ENCODE measurements around the gene ZBTB17.
"Not testable (repeated sequence)": the region's sequence is repeated elsewhere in the genome, so short reads cannot be mapped to it uniquely, and the experiment has no call there.

ZBTB17 gene

DNA sequence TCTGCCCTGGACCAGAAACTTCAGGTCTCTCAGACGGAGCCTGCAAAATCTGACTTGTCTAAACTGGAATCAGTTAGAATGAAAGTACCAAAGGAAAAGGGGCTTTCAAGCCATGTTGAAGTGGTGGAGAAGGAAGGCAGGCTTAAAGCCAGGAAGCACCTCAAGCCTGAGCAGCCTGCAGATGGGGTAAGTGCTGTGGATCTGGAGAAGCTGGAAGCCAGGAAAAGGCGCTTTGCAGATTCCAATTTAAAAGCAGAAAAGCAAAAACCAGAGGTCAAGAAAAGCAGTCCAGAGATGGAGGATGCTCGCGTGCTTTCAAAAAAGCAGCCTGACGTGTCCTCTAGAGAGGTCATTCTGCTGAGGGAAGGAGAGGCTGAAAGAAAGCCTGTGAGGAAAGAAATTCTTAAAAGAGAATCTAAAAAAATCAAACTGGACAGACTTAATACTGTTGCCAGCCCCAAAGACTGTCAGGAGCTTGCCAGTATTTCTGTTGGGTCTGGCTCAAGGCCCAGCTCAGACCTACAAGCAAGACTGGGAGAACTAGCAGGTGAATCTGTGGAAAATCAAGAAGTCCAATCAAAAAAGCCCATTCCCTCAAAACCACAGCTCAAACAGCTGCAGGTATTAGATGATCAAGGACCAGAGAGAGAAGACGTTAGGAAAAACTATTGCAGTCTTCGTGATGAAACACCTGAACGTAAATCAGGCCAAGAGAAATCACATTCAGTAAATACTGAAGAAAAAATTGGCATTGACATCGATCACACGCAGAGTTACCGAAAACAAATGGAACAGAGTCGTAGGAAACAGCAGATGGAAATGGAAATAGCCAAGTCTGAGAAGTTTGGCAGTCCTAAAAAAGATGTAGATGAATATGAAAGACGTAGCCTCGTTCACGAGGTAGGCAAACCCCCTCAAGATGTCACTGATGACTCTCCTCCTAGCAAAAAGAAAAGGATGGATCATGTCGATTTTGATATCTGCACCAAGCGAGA, 46.6 kb downstream of the ZBTB17 start:
- TF ChIP-seq, protein P1, sequence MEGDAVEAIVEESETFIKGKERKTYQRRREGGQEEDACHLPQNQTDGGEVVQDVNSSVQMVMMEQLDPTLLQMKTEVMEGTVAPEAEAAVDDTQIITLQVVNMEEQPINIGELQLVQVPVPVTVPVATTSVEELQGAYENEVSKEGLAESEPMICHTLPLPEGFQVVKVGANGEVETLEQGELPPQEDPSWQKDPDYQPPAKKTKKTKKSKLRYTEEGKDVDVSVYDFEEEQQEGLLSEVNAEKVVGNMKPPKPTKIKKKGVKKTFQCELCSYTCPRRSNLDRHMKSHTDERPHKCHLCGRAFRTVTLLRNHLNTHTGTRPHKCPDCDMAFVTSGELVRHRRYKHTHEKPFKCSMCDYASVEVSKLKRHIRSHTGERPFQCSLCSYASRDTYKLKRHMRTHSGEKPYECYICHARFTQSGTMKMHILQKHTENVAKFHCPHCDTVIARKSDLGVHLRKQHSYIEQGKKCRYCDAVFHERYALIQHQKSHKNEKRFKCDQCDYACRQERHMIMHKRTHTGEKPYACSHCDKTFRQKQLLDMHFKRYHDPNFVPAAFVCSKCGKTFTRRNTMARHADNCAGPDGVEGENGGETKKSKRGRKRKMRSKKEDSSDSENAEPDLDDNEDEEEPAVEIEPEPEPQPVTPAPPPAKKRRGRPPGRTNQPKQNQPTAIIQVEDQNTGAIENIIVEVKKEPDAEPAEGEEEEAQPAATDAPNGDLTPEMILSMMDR (conservative IDR thresholded peaks at IDR 0.05; ENCODE audit: low read depth, low read length) = no peak
- H3K4me3 ChIP-seq (ENCODE audit: low read length) = no peak overlapping the region
- DNase-seq (ENCODE audit: low read depth) = no peak

DNA sequence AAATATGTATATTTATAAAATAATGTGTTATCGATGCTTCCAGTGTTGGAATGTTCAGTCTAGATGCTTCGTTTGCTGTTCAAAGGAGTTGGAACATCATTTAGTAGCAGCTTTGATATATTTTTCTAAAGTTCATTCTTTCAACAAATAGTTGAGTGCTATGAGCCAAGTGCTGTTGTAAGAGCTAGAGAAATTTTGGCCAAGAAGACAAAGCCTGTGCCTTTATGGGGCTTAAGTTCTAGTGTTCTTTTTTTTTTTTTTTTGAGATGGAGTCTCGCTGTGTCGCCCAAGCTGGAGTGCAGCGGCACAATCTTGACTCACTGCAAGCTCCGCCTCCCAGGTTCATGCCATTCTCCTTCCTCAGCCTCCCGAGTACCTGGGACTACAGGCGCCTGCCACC, 49.5 kb downstream of the ZBTB17 start:
- not testable (repeated sequence) for DNase-seq (ENCODE audit: low read depth); H3K4me3 ChIP-seq (ENCODE audit: low read length)

DNA sequence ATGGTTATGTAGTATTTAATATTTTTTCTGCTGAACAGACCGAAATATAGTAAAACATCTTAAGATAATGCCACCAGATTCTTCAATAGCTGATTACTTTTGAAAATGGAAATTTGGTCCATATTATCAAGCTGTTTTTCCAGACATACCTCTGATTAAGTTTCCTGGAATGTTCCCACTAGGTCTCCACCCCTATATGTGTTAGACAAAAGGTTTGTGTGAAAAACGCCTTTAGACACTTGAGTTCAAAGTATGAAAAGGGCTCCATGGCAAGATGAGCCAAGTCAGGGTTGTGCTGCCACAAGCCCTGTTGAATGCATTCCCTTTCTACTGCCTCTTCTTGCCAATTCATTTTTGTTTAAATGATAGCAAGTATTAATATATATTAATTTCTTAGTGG, 52.7 kb downstream of the ZBTB17 start:
- TF ChIP-seq, protein P1 (conservative IDR thresholded peaks at IDR 0.05; ENCODE audit: low read depth, low read length) = no peak
- H3K4me3 ChIP-seq (ENCODE audit: low read length) = no peak overlapping the region
- DNase-seq (ENCODE audit: low read depth) = peak; percentile 59

DNA sequence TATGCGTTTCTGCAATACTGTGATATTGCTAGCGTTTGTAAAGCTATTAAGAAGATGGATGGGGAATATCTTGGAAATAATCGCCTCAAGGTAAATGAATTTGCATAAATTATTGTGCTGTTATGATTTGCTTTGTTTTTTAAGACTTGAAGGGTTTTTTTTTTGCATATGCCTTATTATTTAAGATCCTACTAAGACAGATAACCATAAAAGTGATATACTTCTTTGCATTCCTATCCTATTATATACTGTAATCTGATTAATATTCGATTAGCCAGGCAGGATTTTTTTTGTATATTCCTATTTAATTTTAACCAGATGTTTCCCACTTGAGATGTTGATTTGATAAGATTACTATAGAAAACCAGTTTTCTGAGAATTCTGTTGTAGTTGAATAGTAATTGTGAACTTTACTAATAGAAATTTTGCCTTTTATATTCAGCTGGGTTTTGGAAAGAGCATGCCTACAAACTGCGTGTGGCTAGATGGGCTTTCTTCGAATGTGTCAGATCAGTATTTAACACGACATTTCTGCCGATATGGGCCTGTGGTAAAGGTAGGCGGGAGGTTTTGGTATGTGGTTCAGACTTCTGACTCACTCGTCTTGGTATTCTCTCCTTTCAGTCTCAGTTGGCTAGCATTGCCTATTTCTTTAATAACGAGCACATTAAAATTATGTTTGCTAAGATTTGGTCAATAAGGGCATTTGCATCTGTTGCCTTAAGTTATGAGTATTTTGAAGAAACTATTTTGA, 56.8 kb downstream of the ZBTB17 start:
- no peak overlapping the region for H3K4me3 ChIP-seq (ENCODE audit: low read length)
- peak; percentile 58 for DNase-seq (ENCODE audit: low read depth)
- TF ChIP-seq, protein P1 (conservative IDR thresholded peaks at IDR 0.05; ENCODE audit: low read depth, low read length) = no peak

DNA sequence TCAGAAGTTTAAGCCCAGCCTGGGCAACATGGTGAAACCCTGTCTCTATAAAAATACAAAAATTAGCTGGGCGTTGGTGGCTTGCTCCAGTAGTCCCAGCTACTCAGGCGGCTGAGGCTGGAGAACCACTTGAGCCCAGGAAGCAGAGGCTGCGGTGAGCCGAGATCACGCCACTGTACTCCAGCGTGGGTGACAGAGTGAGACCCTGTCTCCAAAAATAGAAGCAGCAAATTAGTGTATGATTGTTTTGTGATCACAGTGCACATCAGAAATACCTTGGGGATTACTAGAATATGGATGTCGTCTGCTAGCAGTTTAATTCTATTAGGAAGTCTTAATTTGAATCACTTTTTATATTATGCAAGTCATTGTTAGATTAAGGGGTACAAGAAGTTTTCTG, 59.0 kb downstream of the ZBTB17 start:
- DNase-seq (ENCODE audit: low read depth) = no peak
- TF ChIP-seq, protein P1 (conservative IDR thresholded peaks at IDR 0.05; ENCODE audit: low read depth, low read length) = no peak

DNA sequence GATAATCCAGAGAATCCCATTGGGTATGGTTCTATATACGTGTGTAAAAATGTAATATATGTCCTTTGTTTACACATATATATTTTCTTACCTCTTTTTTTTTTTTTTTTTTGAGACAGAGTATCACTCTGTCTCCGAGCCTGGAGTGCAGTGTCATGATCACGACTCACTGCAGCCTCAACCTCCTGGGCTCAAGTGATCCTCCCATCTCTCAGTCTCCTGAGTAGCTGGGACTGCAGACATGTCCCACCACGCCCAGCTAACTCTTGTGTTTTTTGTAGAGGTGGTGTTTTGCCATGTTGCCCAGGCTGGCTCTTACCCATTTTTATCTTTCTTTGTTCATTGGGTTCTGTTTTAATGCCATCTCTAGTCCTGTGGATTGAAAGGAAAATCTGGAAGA, 59.5 kb downstream of the ZBTB17 start:
- TF ChIP-seq, protein P1 (conservative IDR thresholded peaks at IDR 0.05; ENCODE audit: low read depth, low read length) = no peak
- DNase-seq (ENCODE audit: low read depth) = no peak
- H3K4me3 ChIP-seq (ENCODE audit: low read length) = no peak overlapping the region

More for the DNA sequence above, 59.0 kb downstream of the ZBTB17 start:
- H3K4me3 ChIP-seq (ENCODE audit: low read length) = no peak overlapping the region

DNA sequence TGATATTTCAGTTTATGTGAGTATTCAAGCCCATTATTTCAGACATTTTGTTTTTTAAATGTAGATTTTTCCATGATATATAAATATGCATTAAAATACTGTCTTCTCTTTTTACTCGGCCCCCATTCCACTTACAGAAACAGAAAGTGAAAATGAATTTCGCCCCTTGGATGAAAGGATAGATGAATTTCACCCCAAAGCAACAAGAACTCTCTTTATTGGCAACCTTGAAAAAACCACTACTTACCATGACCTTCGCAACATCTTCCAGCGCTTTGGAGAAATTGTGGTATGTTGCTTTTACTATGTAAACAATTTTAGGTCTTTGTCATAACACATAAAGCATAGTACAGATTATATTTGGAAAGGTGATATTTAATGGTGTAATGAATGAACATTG, 59.9 kb downstream of the ZBTB17 start:
- DNase-seq (ENCODE audit: low read depth) = no peak
- TF ChIP-seq, protein P1 (conservative IDR thresholded peaks at IDR 0.05; ENCODE audit: low read depth, low read length) = no peak
- H3K4me3 ChIP-seq (ENCODE audit: low read length) = no peak overlapping the region

DNA sequence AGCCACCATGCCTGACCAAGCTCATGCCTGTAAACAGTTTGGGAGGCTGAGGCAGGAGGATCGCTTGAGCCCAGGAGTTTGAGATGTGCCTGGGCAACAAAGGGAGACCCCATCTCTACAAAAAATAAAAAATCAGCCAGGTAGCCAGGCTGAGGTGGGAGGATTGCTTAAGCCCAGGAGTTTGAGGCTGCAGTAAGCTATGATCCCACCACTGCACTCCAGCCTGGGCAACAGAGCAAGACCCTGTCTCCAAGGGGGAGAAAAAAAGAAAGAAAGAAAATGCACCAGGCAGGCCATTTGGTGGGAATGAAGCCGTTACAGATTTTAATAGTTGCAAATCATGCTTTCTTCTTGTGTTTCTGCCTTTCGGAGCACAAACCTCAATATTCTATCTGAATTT, 62.3 kb downstream of the ZBTB17 start:
- not testable (repeated sequence) for H3K4me3 ChIP-seq (ENCODE audit: low read length); DNase-seq (ENCODE audit: low read depth)

All from retinal pigment epithelial cell (primary cell).